GM10248 (cell line): ENCODE measurements around the gene TMEM98.
A peak's percentile ranks its signal among the peaks of the same experiment; 100 is the strongest.

Experiments used
- CTCF ChIA-PET: fragments of 300-600 bp; sonication (Branson Sonifier 250); formaldehyde crosslinking; extraction: SDS; loops from one replicate; lab custom pipeline; 2021; ENCODE audit warnings: antibody characterized with exemption; lab: Yijun Ruan, JAX
- POLR2A ChIA-PET: fragments of 350-650 bp; sonication (Branson Sonifier 250); formaldehyde crosslinking; extraction: SDS; loops from one replicate; lab custom pipeline; 2020; ENCODE audit warnings: antibody characterized with exemption; lab: Yijun Ruan, JAX
- DNase-seq: peaks from one replicate; pipeline ENCODE4 v3.0.0; 2012; ENCODE audit errors: extremely low spot score
- CTCF ChIP-seq: IDR thresholded peaks from 2 replicates; pipeline ENCODE4 v1.5.1; 2012; ENCODE audit warnings: mild to moderate bottlenecking, low read depth; ENCODE audit errors: extremely low read depth, missing control alignments, control extremely low read depth

Gene TMEM98

GRCh38 chr17:32936894-32937500 lies 9.0 kb downstream of the TMEM98 start:
- ChIA-PET CTCF (interaction anchor here (0.9 to 4.1 kb wide), 23 partner anchors 9 to 492 kb away, joined by 3 to 24 read pairs (median 5); partner anchors contain the start of genes CDK5R1, PSMD11 and TMEM98), POLR2A (no interaction called here)
- peak; percentile 88 for TF ChIP-seq CTCF
- DNase-seq, result peak; percentile 82

GRCh38 chr17:32940706-32941390 lies 12.9 kb downstream of the TMEM98 start:
- no peak for TF ChIP-seq CTCF
- ChIA-PET POLR2A (no interaction called here), CTCF (interaction anchor here (0.8 to 4.6 kb wide), 8 partner anchors 11 to 158 kb away, joined by 3 to 18 read pairs (median 4); no protein-coding TSS in a partner anchor)
- no peak for DNase-seq

- ChIA-PET CTCF (interaction anchor here (0.7 to 4.6 kb wide), 10 partner anchors 10 to 479 kb away, joined by 3 to 18 read pairs (median 4); no protein-coding TSS in a partner anchor), POLR2A (no interaction called here)
- no peak for DNase-seq
- TF ChIP-seq CTCF, result no peak
Measured at GRCh38 chr17:32941419-32942032, 13.6 kb downstream of the TMEM98 start.

- ChIA-PET POLR2A (no interaction called here), CTCF (interaction anchor here (1.3 kb wide), 1 partner anchor 8 kb away, joined by 4 read pairs; no protein-coding TSS in a partner anchor)
- TF ChIP-seq CTCF, result no peak
- no peak for DNase-seq
Measured at GRCh38 chr17:32943206-32943605, 15.3 kb downstream of the TMEM98 start.

- CTCF ChIA-PET, result interaction anchor here (1.3 kb wide), 1 partner anchor 8 kb away, joined by 4 read pairs; no protein-coding TSS in a partner anchor
- DNase-seq, result no peak
- POLR2A ChIA-PET, result no interaction called here
- TF ChIP-seq CTCF, result no peak
Measured at GRCh38 chr17:32943647-32944191, 15.8 kb downstream of the TMEM98 start.
